Measurements from ENCODE around the gene TTPAL. TPM values are rescaled to one million over a fixed set of nuclear protein-coding genes. Genes with fewer than 3 reads are reported as not detected.

The TTPAL gene, protein sequence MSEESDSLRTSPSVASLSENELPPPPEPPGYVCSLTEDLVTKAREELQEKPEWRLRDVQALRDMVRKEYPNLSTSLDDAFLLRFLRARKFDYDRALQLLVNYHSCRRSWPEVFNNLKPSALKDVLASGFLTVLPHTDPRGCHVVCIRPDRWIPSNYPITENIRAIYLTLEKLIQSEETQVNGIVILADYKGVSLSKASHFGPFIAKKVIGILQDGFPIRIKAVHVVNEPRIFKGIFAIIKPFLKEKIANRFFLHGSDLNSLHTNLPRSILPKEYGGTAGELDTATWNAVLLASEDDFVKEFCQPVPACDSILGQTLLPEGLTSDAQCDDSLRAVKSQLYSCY
- total RNA-seq (2022; extraction: Qiagen RNA extraction) = 14.9 to 17.6 TPM (median 15.9 TPM) in 5 replicates

DNA sequence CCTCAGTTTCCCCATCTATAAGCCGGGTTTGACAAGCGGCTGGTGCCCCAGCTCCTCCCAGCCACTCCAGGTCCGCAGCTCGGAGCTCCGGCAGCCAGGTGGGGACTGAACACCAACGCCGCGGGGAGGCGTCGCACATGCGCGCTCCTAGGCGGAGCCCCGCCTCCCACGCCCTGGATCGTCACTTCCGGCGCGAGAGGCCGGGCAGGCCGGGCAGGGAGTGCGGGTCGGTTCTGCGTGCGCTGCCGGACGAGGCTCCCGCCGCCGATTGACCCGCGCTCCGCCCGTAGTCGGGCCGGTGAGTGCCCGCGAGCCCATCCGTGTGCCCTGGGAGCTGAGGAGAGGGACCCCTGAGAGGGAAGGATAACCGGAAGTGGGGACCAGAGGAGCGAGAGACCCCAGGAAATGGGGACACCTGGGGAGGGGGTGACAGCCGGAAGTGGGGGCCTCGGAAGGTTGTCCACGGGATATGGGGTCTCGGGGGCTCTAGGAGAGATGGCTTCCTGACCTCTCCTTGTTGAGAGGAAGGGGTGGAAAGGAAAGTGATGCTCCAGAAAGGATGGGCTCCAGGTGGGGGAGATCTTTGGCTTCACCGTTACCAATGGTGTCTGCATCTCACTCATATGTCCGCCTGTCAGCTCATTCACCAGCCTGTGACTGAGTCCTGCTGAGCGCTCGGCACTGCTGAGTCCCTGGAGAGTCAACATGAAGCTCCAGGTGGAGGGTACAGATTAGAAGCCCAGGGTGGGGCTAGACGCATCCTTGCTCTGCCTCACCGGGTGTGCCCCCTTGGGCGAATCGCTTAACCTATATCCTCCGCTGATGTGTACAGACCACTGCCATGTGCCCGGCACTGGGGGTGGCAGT lies at the start of gene TTPAL:
Gene TTPAL, plus strand, starts transcription at position 181 of the 867 bp plus-strand sequence. CDS start 4,126 bp downstream, outside the sequence.

DNA sequence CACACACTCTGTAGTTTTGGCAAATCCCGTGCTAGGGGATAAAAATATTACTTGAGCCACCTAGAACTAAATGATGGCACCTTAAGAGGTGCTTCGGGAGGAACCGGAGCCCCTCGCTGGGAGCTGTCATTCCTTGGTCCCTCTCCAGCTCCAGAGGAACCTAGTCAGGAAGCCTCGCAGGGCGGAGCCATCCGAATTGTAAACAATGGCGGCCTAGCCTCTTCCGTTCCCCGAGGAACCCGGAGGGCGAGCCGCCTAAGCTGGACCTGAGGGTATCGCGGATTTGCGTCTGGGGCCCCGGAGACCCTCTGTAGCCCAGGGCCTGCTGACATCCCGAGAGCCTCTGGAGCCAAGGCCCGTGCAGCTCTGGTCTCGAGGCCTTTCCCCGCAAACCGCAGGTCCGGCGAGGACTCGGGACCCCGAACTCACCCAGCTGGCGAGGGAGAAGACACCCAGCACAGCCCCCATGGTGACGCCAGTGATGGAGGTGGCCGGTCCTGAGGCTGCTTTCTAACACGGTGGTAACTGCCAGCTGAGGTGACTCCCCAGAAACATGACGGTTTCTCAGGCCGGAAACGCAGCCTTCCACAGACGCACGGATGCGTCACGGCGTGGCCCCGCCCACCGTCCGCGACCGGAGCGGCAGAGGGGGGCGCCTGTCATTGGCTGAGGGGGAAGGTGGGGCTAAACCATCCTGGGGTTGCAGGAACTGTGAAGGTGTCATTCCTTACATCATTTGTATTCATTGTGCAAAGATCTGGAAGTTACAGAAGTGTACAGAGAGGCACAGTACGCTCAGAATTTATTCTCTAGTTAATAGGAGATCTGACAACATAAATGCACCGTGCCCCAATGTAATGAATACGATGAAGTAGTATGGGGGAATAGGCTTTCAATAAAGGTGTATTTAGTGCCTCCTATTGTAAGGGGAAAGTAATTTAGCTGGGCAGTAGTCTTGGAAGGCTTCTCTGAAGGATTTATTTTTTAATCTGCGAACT lies 46.1 kb downstream of the TTPAL start, which contains the start of gene SERINC3:
Gene SERINC3, minus strand, starts transcription at position 587 of the 998 bp plus-strand sequence. Its CDS starts 119 bp downstream, at position 468.

Other genes starting within 250 kb of the TTPAL start
- gene GDAP1L1, start 228.6 kb upstream of the TTPAL start, total RNA-seq (2022; extraction: Qiagen RNA extraction) = 0.09 TPM in 1 of 5 replicates, not detected in the others
- 8.4 to 10.3 TPM (median 9.7 TPM) in 5 replicates for gene FITM2, start 164.7 kb upstream of the TTPAL start, total RNA-seq (2022; extraction: Qiagen RNA extraction)
- 0.13 to 0.59 TPM (median 0.34 TPM) in 5 replicates for gene R3HDML, start 138.8 kb upstream of the TTPAL start, total RNA-seq (2022; extraction: Qiagen RNA extraction)
- 17.2 to 20.0 TPM (median 19.8 TPM) in 5 replicates for gene HNF4A, start 120.2 kb upstream of the TTPAL start, total RNA-seq (2022; extraction: Qiagen RNA extraction)
- gene SERINC3, start 46.2 kb downstream of the TTPAL start, total RNA-seq (2022; extraction: Qiagen RNA extraction) = 68.8 to 86.4 TPM (median 82.6 TPM) in 5 replicates
- gene PKIG, start 106.7 kb downstream of the TTPAL start, total RNA-seq (2022; extraction: Qiagen RNA extraction) = 34.7 to 40.5 TPM (median 37.6 TPM) in 5 replicates
- 45.9 to 62.1 TPM (median 54.3 TPM) in 5 replicates for gene ADA, start 175.8 kb downstream of the TTPAL start, total RNA-seq (2022; extraction: Qiagen RNA extraction)
- gene CCN5, start 239.5 kb downstream of the TTPAL start, total RNA-seq (2022; extraction: Qiagen RNA extraction) = 30.3 to 44.0 TPM (median 31.4 TPM) in 5 replicates